ENCODE measurements around the gene COL2A1.

Gene COL2A1

GRCh38 chr12:48004053-48004941 lies at the start of gene COL2A1:
TSS of gene COL2A1 (minus strand) at chr12:48004476. CDS start at chr12:48004321, 155 bp downstream.
- peak; percentile 29 for DNase-seq (ENCODE audit: low read depth)

DNA sequence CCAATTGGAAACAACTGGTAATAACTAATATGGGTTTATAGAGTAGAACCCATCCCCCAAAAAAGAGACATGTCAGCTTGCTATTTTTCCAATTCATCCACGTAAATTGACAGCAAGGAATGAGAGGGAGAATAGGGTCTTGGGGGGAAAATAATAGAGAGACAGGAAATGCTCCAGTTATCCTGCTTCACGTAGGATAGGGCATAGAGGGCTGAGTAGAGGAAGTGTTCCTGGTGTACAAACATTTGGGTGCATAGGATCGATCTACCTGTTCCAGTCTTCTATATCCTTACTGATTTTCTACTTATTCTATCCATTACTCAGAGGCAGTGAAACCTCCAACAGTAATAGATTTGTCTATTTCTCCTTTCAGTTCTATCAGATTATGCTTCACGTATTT lies 49.6 kb upstream of the COL2A1 start:
- no peak for DNase-seq (ENCODE audit: low read depth)

- no peak for DNase-seq (ENCODE audit: low read depth)
Observed at GRCh38 chr12:48053122-48053521, 48.8 kb upstream of the COL2A1 start.

GRCh38 chr12:48051681-48052080 lies 47.4 kb upstream of the COL2A1 start:
- DNase-seq (ENCODE audit: low read depth), result no peak

DNA sequence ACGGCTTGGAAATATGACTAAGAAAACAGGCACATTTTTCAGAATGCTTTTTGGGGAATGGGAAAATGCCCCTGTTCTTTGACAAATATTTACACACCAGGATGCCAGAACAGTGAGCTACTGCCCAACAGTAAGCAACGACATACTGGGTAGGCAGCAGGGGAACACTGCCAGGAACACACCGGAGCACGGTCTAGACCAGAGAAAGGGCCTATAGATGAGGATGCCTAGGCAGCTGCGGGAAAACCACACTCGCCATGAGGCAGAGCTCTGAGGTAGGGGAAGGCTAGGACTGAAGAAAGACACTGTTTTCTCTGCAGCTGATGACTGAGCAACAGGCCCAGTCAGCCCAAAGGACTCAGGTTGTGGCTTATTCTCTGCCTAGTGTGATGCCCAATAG lies 45.9 kb upstream of the COL2A1 start:
- DNase-seq (ENCODE audit: low read depth), result no peak

- no peak for DNase-seq (ENCODE audit: low read depth)
Observed at GRCh38 chr12:48045965-48046518, 41.8 kb upstream of the COL2A1 start.

DNA sequence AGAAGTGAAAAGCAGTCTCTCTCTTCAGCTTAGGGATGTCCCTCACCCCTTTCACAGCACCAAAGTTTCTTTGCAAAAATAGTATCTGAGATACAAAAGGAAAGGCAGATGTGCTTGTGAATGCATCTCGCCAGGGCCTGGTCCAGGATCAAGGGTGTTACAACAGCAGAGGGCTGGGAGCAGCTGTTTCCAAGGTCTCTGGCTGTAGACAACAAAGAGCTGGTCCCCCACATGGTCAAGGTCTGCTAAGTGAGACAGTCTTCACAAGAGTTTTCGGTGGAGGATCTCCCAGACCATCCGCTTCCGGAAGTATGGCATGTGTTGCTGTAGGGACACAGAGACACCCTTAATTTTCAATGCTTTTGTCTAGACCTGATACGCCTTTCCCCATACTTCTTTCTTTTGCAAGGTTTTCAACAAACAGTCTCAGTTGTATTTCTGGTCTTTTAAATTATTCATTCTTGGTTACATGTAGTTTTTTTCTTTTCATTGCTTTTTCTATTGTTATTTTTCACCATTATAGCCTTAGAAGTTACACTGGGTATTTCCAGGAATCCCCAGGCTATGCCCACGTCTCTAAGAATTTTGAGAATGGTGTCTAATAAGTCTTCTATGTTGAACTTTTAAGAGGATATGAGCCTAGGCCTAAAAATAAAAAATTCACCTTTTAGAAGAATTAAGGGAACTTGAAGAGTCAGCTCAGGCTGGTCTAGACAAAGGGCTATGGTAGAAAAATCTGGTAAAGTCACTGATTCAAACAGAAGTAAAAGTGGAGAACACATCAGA lies 41.0 kb upstream of the COL2A1 start:
- no peak for DNase-seq (ENCODE audit: low read depth)

- DNase-seq (ENCODE audit: low read depth), result no peak
Observed at GRCh38 chr12:48044396-48044795, 40.1 kb upstream of the COL2A1 start.

GRCh38 chr12:48043771-48044170 lies 39.5 kb upstream of the COL2A1 start:
- DNase-seq (ENCODE audit: low read depth), result no peak

- no peak for DNase-seq (ENCODE audit: low read depth)
Observed at GRCh38 chr12:48041591-48042423, 37.5 kb upstream of the COL2A1 start.

- no peak for DNase-seq (ENCODE audit: low read depth)
Observed at GRCh38 chr12:48040354-48040753, 36.1 kb upstream of the COL2A1 start.

- DNase-seq (ENCODE audit: low read depth), result no peak
Observed at GRCh38 chr12:48039151-48039550, 34.9 kb upstream of the COL2A1 start.

DNA sequence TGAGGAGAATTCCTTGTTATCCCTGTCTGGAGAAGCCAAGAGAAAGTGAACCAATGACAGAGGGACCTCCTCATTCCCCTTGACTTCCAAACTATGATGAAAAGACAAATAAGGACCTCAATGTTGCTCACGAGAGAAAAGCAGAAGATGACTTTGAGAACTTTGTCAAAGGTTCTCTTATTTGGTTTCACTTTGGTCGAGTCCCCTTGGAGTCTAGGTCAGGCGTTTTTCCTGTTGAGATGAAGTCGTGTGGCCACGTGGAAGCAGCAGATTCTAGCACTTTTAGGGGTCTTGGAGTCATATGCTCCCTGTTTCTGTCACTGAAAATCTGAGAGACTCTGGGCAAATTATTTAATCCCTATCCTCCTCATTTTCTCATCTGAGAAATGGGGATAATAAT lies 33.8 kb upstream of the COL2A1 start:
- DNase-seq (ENCODE audit: low read depth), result no peak

- no peak for DNase-seq (ENCODE audit: low read depth)
Observed at GRCh38 chr12:48037267-48037915, 33.1 kb upstream of the COL2A1 start.

DNA sequence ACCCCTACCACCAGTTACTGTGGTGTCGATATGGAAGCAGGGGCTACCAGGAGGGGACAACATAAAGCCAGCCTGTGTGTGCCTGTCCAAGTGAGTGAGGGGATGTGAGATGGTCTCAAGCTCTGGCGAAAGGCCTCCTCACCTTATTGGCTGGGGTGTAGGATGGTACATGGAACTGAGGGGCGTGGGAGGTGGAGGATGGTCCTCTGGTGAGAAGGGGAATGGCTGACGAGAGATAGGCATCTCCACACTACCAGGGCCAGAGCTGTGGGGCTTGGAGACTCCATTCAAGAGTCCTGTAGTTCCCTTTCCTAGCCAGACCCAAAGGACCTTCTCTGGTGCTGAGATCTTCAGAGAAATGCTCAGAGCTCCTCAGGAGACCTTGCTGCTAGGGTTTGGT lies 32.5 kb upstream of the COL2A1 start:
- DNase-seq (ENCODE audit: low read depth), result no peak

DNA sequence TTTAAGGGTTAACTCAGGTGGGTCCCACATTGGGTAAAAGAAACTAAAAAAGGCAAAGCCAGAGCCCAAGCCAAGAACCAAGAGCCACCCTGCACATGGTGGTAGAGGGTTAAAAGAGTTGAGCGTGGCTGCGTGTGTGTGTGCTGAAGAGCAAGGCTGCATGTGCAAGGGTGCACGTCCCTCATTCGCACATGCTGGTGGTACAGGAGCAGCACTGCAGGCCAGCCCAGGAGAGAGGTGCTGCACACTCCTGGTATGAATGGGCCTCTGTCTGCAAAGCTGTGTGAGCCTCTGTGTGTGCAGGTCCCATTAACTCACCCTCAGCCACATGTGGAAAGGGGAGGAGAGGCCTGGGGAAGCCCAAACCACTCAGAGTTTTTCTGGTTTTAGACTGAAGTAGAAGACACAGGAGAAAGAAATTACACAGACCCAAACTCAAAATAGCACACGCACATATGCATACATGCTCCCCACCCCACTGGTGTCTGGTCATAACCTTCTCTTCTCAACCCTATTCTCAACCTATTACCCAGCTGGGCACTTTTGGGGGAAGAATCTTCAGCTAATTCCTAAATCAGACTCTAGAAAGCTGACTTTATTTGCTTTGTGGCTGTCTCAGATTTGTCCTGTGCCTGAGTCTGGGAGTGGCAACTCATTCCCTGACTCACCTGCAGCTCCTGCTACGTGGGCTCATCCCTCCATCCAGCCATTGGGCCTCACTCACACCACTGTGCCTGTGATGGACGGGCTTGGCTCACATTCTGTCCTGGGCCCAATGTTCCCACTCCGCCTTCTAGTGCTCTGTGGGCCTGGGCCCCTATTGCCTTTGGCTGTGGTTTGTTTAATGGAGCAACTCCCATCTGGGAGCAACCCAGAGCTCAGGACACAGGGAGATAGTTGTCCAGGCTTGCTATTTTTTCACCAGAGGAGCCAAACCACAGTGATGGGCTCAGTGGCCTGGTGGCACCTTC lies 30.8 kb upstream of the COL2A1 start:
- no peak for DNase-seq (ENCODE audit: low read depth)

DNA sequence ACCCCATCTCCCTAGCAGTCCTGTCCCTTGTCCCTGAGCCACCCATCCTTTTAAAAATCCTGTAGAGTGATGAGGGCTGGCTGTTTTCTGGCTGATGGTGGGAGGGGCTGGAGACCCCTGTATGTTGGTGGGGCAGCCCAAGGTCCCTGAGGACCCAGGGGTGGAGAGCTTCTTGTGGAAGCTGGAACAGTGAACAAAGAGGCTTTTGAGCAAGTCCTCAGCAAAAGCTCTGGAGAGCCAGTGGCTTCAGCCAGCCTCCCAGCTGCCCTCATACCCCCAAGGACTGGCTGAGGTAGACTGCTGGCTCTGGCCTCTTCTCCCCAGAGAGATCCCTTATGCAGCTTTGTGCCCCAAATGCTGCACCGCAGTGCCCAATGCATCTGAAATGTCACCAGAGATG lies 29.2 kb upstream of the COL2A1 start:
- DNase-seq (ENCODE audit: low read depth), result no peak

DNA sequence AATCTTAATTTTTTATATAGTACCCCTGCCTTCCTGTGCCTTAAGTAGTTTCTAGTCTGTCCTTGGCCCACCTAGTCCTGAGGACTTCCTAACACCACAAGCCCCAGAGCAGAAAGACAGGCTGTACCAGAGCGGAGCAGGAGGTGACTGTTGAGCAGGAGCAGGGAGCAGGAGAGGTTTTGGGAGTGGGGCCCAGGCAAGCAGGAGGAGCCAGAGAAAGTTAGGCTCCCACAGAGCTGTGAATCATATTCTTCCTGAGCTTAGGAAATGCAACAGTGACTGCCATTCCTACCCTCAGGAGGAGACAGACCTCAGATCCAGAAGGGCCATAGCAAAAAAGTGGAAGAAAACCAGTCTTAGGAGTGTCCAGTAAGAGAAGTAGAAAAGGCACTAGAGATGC lies 28.3 kb upstream of the COL2A1 start:
- DNase-seq (ENCODE audit: low read depth), result no peak

- DNase-seq (ENCODE audit: low read depth), result no peak
Observed at GRCh38 chr12:48031135-48031960, 27.1 kb upstream of the COL2A1 start.
